ENCODE results near the gene NUCKS1.
A peak's percentile ranks its signal among the peaks of the same experiment; 100 is the strongest.

Gene NUCKS1

GRCh38 chr1:205681364-205681763 lies 68.6 kb downstream of the NUCKS1 start:
- H3F3A ChIP-seq (ENCODE audit: low read depth): 0 out of 2 replicates have a peak, but pooled peaks cover 2% of the 10 kb centered on the region
- H3K4me3 ChIP-seq (ENCODE audit: low read length, poor library complexity, severe bottlenecking): no peak overlapping the region
- H3K36me3 ChIP-seq (ENCODE audit: insufficient read depth, low read length): no peaks in the 10 kb centered on the region
- no peaks in the 10 kb centered on the region for H3K9me2 ChIP-seq (replicated peaks; ENCODE audit: low read depth, low read length)
- TF ChIP-seq EZH2phosphoT487 (IDR thresholded peaks at IDR 0.05; ENCODE audit: borderline replicate concordance): no peak
- TF ChIP-seq, protein P1, sequence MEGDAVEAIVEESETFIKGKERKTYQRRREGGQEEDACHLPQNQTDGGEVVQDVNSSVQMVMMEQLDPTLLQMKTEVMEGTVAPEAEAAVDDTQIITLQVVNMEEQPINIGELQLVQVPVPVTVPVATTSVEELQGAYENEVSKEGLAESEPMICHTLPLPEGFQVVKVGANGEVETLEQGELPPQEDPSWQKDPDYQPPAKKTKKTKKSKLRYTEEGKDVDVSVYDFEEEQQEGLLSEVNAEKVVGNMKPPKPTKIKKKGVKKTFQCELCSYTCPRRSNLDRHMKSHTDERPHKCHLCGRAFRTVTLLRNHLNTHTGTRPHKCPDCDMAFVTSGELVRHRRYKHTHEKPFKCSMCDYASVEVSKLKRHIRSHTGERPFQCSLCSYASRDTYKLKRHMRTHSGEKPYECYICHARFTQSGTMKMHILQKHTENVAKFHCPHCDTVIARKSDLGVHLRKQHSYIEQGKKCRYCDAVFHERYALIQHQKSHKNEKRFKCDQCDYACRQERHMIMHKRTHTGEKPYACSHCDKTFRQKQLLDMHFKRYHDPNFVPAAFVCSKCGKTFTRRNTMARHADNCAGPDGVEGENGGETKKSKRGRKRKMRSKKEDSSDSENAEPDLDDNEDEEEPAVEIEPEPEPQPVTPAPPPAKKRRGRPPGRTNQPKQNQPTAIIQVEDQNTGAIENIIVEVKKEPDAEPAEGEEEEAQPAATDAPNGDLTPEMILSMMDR (conservative IDR thresholded peaks at IDR 0.05; ENCODE audit: low read length): 0 out of 2 replicates have a peak, but pooled peaks have one; percentile 9
- peaks cover 31% of the 10 kb centered on the region for H3K79me2 ChIP-seq (ENCODE audit: insufficient read depth, low read length)
- H2AFZ ChIP-seq (ENCODE audit: low read length): no peak overlapping the region
- no peaks in the 10 kb centered on the region for H3K27me3 ChIP-seq (ENCODE audit: insufficient read depth, low read length, poor library complexity, severe bottlenecking)
- H3K4me1 ChIP-seq (ENCODE audit: insufficient read depth, low read length, poor library complexity, severe bottlenecking): peaks cover 40% of the 10 kb centered on the region
- no peak overlapping the region for H3K9ac ChIP-seq (ENCODE audit: low read depth, low read length, poor library complexity, severe bottlenecking)
- peak overlapping the region; percentile 98 for H3K4me2 ChIP-seq (ENCODE audit: low read depth, low read length, poor library complexity, severe bottlenecking)
- H4K20me1 ChIP-seq (ENCODE audit: insufficient read depth, low read length, poor library complexity, severe bottlenecking): peaks cover 4% of the 10 kb centered on the region
- no peaks in the 10 kb centered on the region for H3K9me3 ChIP-seq (ENCODE audit: insufficient read depth, low read depth, low read length)

- Histone ChIP-seq H3K79me2 (ENCODE audit: insufficient read depth, low read length) (peaks cover 42% of the 10 kb centered on the region), H3K9me2 (replicated peaks; ENCODE audit: low read depth, low read length) (no peaks in the 10 kb centered on the region), H3K36me3 (ENCODE audit: insufficient read depth, low read length) (no peaks in the 10 kb centered on the region), H4K20me1 (ENCODE audit: insufficient read depth, low read length, poor library complexity, severe bottlenecking) (peaks cover 4% of the 10 kb centered on the region), H3K4me2 (ENCODE audit: low read depth, low read length, poor library complexity, severe bottlenecking) (peak within 1 kb of the TSS; percentile 98), H3F3A (ENCODE audit: low read depth) (0 out of 2 replicates have a peak, but pooled peaks cover 2% of the 10 kb centered on the region), H3K27me3 (ENCODE audit: insufficient read depth, low read length, poor library complexity, severe bottlenecking) (no peaks in the 10 kb centered on the region), H3K4me3 (ENCODE audit: low read length, poor library complexity, severe bottlenecking) (peak within 1 kb of the TSS; percentile 76), H2AFZ (ENCODE audit: low read length) (peak within 1 kb of the TSS; percentile 40), H3K4me1 (ENCODE audit: insufficient read depth, low read length, poor library complexity, severe bottlenecking) (peaks cover 51% of the 10 kb centered on the region), H3K9me3 (ENCODE audit: insufficient read depth, low read depth, low read length) (no peaks in the 10 kb centered on the region), H3K9ac (ENCODE audit: low read depth, low read length, poor library complexity, severe bottlenecking) (peak within 1 kb of the TSS; percentile 75)
- TF ChIP-seq, protein P1 (conservative IDR thresholded peaks at IDR 0.05; ENCODE audit: low read length): no peak
- TF ChIP-seq EZH2phosphoT487 (IDR thresholded peaks at IDR 0.05; ENCODE audit: borderline replicate concordance): no peak
Measured at GRCh38 chr1:205680073-205680851, 69.7 kb downstream of the NUCKS1 start, which contains the start of gene SLC45A3. SLC45A3 (minus strand) TSS chr1:205680509; CDS start chr1:205664656, 15,853 bp downstream.

- Histone ChIP-seq H3K9me3 (ENCODE audit: insufficient read depth, low read depth, low read length) (no peaks in the 10 kb centered on the region), H3K9ac (ENCODE audit: low read depth, low read length, poor library complexity, severe bottlenecking) (peak overlapping the region; percentile 75), H3K27me3 (ENCODE audit: insufficient read depth, low read length, poor library complexity, severe bottlenecking) (no peaks in the 10 kb centered on the region), H4K20me1 (ENCODE audit: insufficient read depth, low read length, poor library complexity, severe bottlenecking) (peaks cover 4% of the 10 kb centered on the region), H3K36me3 (ENCODE audit: insufficient read depth, low read length) (no peaks in the 10 kb centered on the region), H3K79me2 (ENCODE audit: insufficient read depth, low read length) (peaks cover 48% of the 10 kb centered on the region), H3K9me2 (replicated peaks; ENCODE audit: low read depth, low read length) (no peaks in the 10 kb centered on the region), H3K4me3 (ENCODE audit: low read length, poor library complexity, severe bottlenecking) (peak overlapping the region; percentile 76), H3F3A (ENCODE audit: low read depth) (0 out of 2 replicates have a peak, but pooled peaks cover 2% of the 10 kb centered on the region), H3K4me2 (ENCODE audit: low read depth, low read length, poor library complexity, severe bottlenecking) (peak overlapping the region; percentile 98), H2AFZ (ENCODE audit: low read length) (no peak overlapping the region), H3K4me1 (ENCODE audit: insufficient read depth, low read length, poor library complexity, severe bottlenecking) (peaks cover 53% of the 10 kb centered on the region)
- TF ChIP-seq, protein P1 (conservative IDR thresholded peaks at IDR 0.05; ENCODE audit: low read length): no peak
- no peak for TF ChIP-seq EZH2phosphoT487 (IDR thresholded peaks at IDR 0.05; ENCODE audit: borderline replicate concordance)
Measured at GRCh38 chr1:205678286-205679111, 71.5 kb downstream of the NUCKS1 start.
